A549 (cell line): ENCODE results near the gene RPL9. TPM values are rescaled to one million over a fixed set of nuclear protein-coding genes. Genes with fewer than 3 reads are reported as not detected.
A peak's percentile ranks its signal among the peaks of the same experiment; 100 is the strongest.

ENCODE experiments used
- BHLHE40 ChIP-seq: IDR thresholded peaks from 2 replicates; pipeline ENCODE4 v1.6.1; 2012; ENCODE audit warnings: low read depth, low read length, inconsistent platforms
- CBX8 ChIP-seq: fragments of 200-600 bp; sonication (generic); IDR thresholded peaks from 2 replicates; pipeline ENCODE4 v1.6.1; 2016
- CEBPB ChIP-seq, 2 experiments: fragments of >200 bp in 1 of 2; sonication (Bioruptor Twin) in 1 of 2; formaldehyde crosslinking in 1 of 2; IDR thresholded peaks; 2 replicates each; pipeline ENCODE4 v1.6.1; 2012 to 2016
- CHD2 ChIP-seq: fragments of 150-350 bp; IDR thresholded peaks from 2 replicates; pipeline ENCODE4 v1.6.1; 2014; ENCODE audit warnings: low read length; ENCODE audit not compliant: partially characterized antibody
- CHD4 ChIP-seq: fragments of 200-600 bp; sonication (generic); IDR thresholded peaks from 2 replicates; pipeline ENCODE4 v1.6.1; 2016; ENCODE audit warnings: antibody characterized with exemption, mild to moderate bottlenecking, borderline replicate concordance
- EHF ChIP-seq: fragments of 250-450 bp; sonication (Bioruptor Pico); IDR thresholded peaks from 2 replicates; pipeline ENCODE4 v1.5.0; 2020; ENCODE audit warnings: mild to moderate bottlenecking
- EHMT2 ChIP-seq: fragments of 200-600 bp; sonication (generic); IDR thresholded peaks from 2 replicates; pipeline ENCODE4 v1.6.1; 2016; ENCODE audit warnings: antibody characterized with exemption, low read depth, mild to moderate bottlenecking, moderate library complexity
- ESRRA ChIP-seq: fragments of 150-350 bp; IDR thresholded peaks from 2 replicates; pipeline ENCODE4 v1.6.1; 2014; ENCODE audit warnings: mild to moderate bottlenecking, low read length, borderline replicate concordance
- FOSB ChIP-seq: fragments of 250-450 bp; sonication (Bioruptor Pico); IDR thresholded peaks from 2 replicates; pipeline ENCODE4 v1.5.0; 2020; ENCODE audit warnings: mild to moderate bottlenecking, moderate library complexity
- FOSL2 ChIP-seq, 2 experiments: fragments of 450-650 bp in 1 of 2; fragments of >200 bp in 1 of 2; sonication (Bioruptor Twin) in 1 of 2; formaldehyde crosslinking; IDR thresholded peaks; 2 replicates each; pipeline versions ENCODE4 v1.5.0 to v1.6.1; 2016 to 2020; ENCODE audit warnings: mild to moderate bottlenecking in 1 of 2, moderate library complexity in 1 of 2
- FOXS1 ChIP-seq: fragments of 250-450 bp; sonication (Bioruptor Pico); IDR thresholded peaks from 2 replicates; pipeline ENCODE4 v1.5.0; 2020; ENCODE audit warnings: mild to moderate bottlenecking, moderate library complexity
- GATA3 ChIP-seq: IDR thresholded peaks from 2 replicates; pipeline ENCODE4 v1.6.1; 2012; ENCODE audit warnings: borderline replicate concordance
- HDAC2 ChIP-seq: fragments of 200-600 bp; sonication (generic); IDR thresholded peaks from 2 replicates; pipeline ENCODE4 v1.6.1; 2016
- HOXA7 ChIP-seq: fragments of 250-450 bp; sonication (Bioruptor Pico); IDR thresholded peaks from 2 replicates; pipeline ENCODE4 v1.5.0; 2020; ENCODE audit warnings: mild to moderate bottlenecking, moderate library complexity
- HOXB13 ChIP-seq: fragments of 250-450 bp; sonication (Bioruptor Pico); IDR thresholded peaks from 2 replicates; pipeline ENCODE4 v1.5.0; 2020; ENCODE audit warnings: low read depth, mild to moderate bottlenecking, moderate library complexity
- HOXB5 ChIP-seq: fragments of 250-450 bp; sonication (Bioruptor Pico); IDR thresholded peaks from 2 replicates; pipeline ENCODE4 v1.5.0; 2020; ENCODE audit warnings: mild to moderate bottlenecking, moderate library complexity
- JUN ChIP-seq, 2 experiments: fragments of >200 bp; sonication (Bioruptor Twin); formaldehyde crosslinking; IDR thresholded peaks; 2 replicates in 1 of 2; 3 replicates in 1 of 2; pipeline ENCODE4 v1.6.1; 2016 to 2017
- JUNB ChIP-seq: fragments of >200 bp; sonication (Bioruptor Twin); formaldehyde crosslinking; IDR thresholded peaks from 2 replicates; pipeline ENCODE4 v1.6.1; 2016
- KDM5A ChIP-seq: fragments of 200-600 bp; sonication (generic); IDR thresholded peaks from 2 replicates; pipeline ENCODE4 v1.6.1; 2016; ENCODE audit warnings: antibody characterized with exemption, mild to moderate bottlenecking
- MAFK ChIP-seq: fragments of 450-650 bp; IDR thresholded peaks from 2 replicates; pipeline ENCODE4 v1.6.1; 2014; ENCODE audit not compliant: partially characterized antibody
- MAZ ChIP-seq: fragments of 150-350 bp; IDR thresholded peaks from 2 replicates; pipeline ENCODE4 v1.6.1; 2014; ENCODE audit warnings: antibody characterized with exemption, low read depth, low read length, borderline replicate concordance
- MYC ChIP-seq: IDR thresholded peaks from 2 replicates; pipeline ENCODE4 v1.6.1; 2012; ENCODE audit warnings: mild to moderate bottlenecking, inconsistent platforms, low read length, improper control_type of control experiment, borderline replicate concordance
- NFE2L2 ChIP-seq: fragments of 150-350 bp; conservative IDR thresholded peaks from 2 replicates; pipeline ENCODE4 v1.6.1; 2014; ENCODE audit warnings: low read length
- NPAS2 ChIP-seq: fragments of 250-450 bp; sonication (Bioruptor Pico); IDR thresholded peaks from 2 replicates; pipeline ENCODE4 v1.8.0; 2022; ENCODE audit warnings: mild to moderate bottlenecking, moderate library complexity, borderline replicate concordance
- PHF8 ChIP-seq: fragments of 200-600 bp; sonication (generic); IDR thresholded peaks from 2 replicates; pipeline ENCODE4 v1.6.1; 2016; ENCODE audit warnings: low read depth, mild to moderate bottlenecking, antibody characterized with exemption, moderate library complexity, borderline replicate concordance
- POLR2A ChIP-seq: IDR thresholded peaks from 2 replicates; pipeline ENCODE4 v1.6.1; 2012; ENCODE audit warnings: mild to moderate bottlenecking, low read length
- POLR2AphosphoS2 ChIP-seq: conservative IDR thresholded peaks from 2 replicates; pipeline ENCODE4 v1.6.1; 2012; ENCODE audit warnings: low read length, improper control_type of control experiment, inconsistent platforms
- RAD21 ChIP-seq, 2 experiments: fragments of >200 bp in 1 of 2; sonication (Bioruptor Twin) in 1 of 2; formaldehyde crosslinking in 1 of 2; IDR thresholded peaks in 1 of 2; conservative IDR thresholded peaks in 1 of 2; 2 replicates in 1 of 2; 3 replicates in 1 of 2; pipeline ENCODE4 v1.6.1; 2012 to 2018; ENCODE audit warnings: inconsistent platforms in 1 of 2
- RARB ChIP-seq: fragments of 250-450 bp; sonication (Bioruptor Pico); IDR thresholded peaks from 2 replicates; pipeline ENCODE4 v1.8.0; 2021; ENCODE audit warnings: mild to moderate bottlenecking, moderate library complexity
- RCOR1 ChIP-seq: fragments of 150-350 bp; IDR thresholded peaks from 2 replicates; pipeline ENCODE4 v1.6.1; 2014; ENCODE audit warnings: antibody characterized with exemption, low read length, low read depth
- RNF2 ChIP-seq: fragments of 200-600 bp; sonication (generic); IDR thresholded peaks from 2 replicates; pipeline ENCODE4 v1.6.1; 2016; ENCODE audit warnings: low read depth, mild to moderate bottlenecking, antibody characterized with exemption, moderate library complexity, borderline replicate concordance
- SREBF2 ChIP-seq: fragments of 450-650 bp; IDR thresholded peaks from 2 replicates; pipeline ENCODE4 v1.6.1; 2014; ENCODE audit warnings: mild to moderate bottlenecking, moderate library complexity
- ZC3H11A ChIP-seq: fragments of 450-650 bp; IDR thresholded peaks from 2 replicates; pipeline ENCODE4 v1.6.1; 2014; ENCODE audit warnings: antibody characterized with exemption, mild to moderate bottlenecking
- ZSCAN20 ChIP-seq: fragments of 250-450 bp; sonication (Bioruptor Pico); IDR thresholded peaks from 2 replicates; pipeline ENCODE4 v1.8.0; 2022; ENCODE audit warnings: mild to moderate bottlenecking, moderate library complexity
- polyA plus RNA-seq, 4 experiments: library from polyadenylated mRNA; depleted of rRNA in 3 of 4; stranded (reverse); fragments of >200 nt; fragmentation: RNase III in 1 of 4; extraction: RNeasy Plus Mini Kit Qiagen cat#74134 plus additional on column Dnase treatment in 1 of 4; gene quantifications; 2 replicates in 3 of 4; 3 replicates in 1 of 4; pipeline ENCODE4 v1.2.3, GENCODE V29; 2011 to 2017
- TF ChIP-seq, protein P1 (sequence below): fragments of 150-350 bp; IDR thresholded peaks from 2 replicates; pipeline ENCODE4 v1.6.1; 2014; ENCODE audit warnings: low read depth, mild to moderate bottlenecking, low read length
- TF ChIP-seq, protein P2 (sequence below): IDR thresholded peaks from 2 replicates; pipeline ENCODE4 v1.6.1; 2012; ENCODE audit warnings: low read depth, borderline replicate concordance
- TF ChIP-seq, protein P3 (sequence below): fragments of 250-450 bp; sonication (Bioruptor Pico); IDR thresholded peaks from 2 replicates; pipeline ENCODE4 v1.5.0; 2020; ENCODE audit warnings: low read depth, mild to moderate bottlenecking, moderate library complexity
- TF ChIP-seq, protein P4 (sequence below): fragments of 450-650 bp; IDR thresholded peaks from 2 replicates; pipeline ENCODE4 v1.6.1; 2014; ENCODE audit warnings: antibody characterized with exemption
- TF ChIP-seq, protein P5 (sequence below): fragments of 250-450 bp; sonication (Bioruptor Pico); IDR thresholded peaks from 2 replicates; pipeline ENCODE4 v1.5.0; 2021; ENCODE audit warnings: mild to moderate bottlenecking, moderate library complexity, borderline replicate concordance
- TF ChIP-seq, protein P6 (sequence below): fragments of >200 bp; sonication (Bioruptor Twin); formaldehyde crosslinking; IDR thresholded peaks from 3 replicates; pipeline ENCODE4 v1.6.1; 2016

The RPL9 gene
- polyA plus RNA-seq, 2 of the 4 experiments (the other 2 are of a cell fraction), result 786 to 1,263 TPM

DNA sequence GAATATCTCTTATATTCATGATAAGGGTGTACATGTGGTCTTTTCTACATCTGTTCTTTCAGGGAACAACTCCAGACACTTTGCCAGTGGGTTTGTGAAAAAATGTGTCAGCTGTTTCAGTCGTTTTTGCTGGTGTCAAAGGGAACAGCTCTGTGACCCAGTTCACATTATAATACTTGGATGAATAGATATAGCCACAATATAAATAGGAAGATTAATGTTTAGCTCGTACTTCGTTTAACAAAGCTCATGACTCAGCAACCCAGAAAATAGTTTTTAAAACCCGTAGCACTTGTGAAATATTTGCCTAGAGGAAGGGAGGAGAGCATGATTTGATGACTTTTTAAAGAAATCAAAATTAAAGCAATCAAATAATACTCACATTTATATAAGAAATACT is 8.0 kb upstream of the RPL9 start (continued):
- TF ChIP-seq, protein P1, sequence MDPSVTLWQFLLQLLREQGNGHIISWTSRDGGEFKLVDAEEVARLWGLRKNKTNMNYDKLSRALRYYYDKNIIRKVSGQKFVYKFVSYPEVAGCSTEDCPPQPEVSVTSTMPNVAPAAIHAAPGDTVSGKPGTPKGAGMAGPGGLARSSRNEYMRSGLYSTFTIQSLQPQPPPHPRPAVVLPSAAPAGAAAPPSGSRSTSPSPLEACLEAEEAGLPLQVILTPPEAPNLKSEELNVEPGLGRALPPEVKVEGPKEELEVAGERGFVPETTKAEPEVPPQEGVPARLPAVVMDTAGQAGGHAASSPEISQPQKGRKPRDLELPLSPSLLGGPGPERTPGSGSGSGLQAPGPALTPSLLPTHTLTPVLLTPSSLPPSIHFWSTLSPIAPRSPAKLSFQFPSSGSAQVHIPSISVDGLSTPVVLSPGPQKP, result no peak
- TF ChIP-seq KDM5A (no peak), HOXA7 (CRISPR knock-in tag) (no peak), MAFK (peak; percentile 94), HDAC2 (no peak), ZSCAN20 (CRISPR knock-in tag) (no peak), HOXB13 (CRISPR knock-in tag) (no peak), EHF (CRISPR knock-in tag) (no peak), RARB (CRISPR knock-in tag) (no peak), BHLHE40 (no peak), RNF2 (no peak), NPAS2 (no peak), JUNB (0 out of 2 replicates have a peak, but pooled peaks have one; percentile 29), CBX8 (no peak), GATA3 (no peak), CHD2 (no peak), POLR2A (no peak), FOSB (CRISPR knock-in tag) (no peak), CHD4 (no peak), FOSL2 (IDR thresholded peaks at IDR 0.05) (no peak), FOSL2 (CRISPR knock-in tag; IDR thresholded peaks at IDR 0.05) (peak; percentile 62), MYC (no peak), JUN (IDR thresholded peaks at IDR 0.05) (peak; percentile 17 to 27; a peak in 1 of 5 replicates), NFE2L2 (0 out of 2 replicates have a peak, but pooled peaks have one; percentile 39), HOXB5 (CRISPR knock-in tag) (no peak), CEBPB (IDR thresholded peaks at IDR 0.05) (peak; percentile 30 to 86; a peak in 3 of 4 replicates), RCOR1 (no peak), MAZ (no peak), FOXS1 (CRISPR knock-in tag) (no peak), SREBF2 (no peak), ESRRA (no peak), PHF8 (no peak), POLR2AphosphoS2 (no peak), EHMT2 (no peak), ZC3H11A (no peak), RAD21 (conservative IDR thresholded peaks at IDR 0.05 in 1 of 2, IDR thresholded peaks at IDR 0.05 in 1 of 2) (no peak)
- TF ChIP-seq, protein P2, sequence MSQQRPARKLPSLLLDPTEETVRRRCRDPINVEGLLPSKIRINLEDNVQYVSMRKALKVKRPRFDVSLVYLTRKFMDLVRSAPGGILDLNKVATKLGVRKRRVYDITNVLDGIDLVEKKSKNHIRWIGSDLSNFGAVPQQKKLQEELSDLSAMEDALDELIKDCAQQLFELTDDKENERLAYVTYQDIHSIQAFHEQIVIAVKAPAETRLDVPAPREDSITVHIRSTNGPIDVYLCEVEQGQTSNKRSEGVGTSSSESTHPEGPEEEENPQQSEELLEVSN, result no peak
- TF ChIP-seq, protein P3, sequence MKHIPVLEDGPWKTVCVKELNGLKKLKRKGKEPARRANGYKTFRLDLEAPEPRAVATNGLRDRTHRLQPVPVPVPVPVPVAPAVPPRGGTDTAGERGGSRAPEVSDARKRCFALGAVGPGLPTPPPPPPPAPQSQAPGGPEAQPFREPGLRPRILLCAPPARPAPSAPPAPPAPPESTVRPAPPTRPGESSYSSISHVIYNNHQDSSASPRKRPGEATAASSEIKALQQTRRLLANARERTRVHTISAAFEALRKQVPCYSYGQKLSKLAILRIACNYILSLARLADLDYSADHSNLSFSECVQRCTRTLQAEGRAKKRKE (CRISPR knock-in tag), result no peak
- TF ChIP-seq, protein P4, sequence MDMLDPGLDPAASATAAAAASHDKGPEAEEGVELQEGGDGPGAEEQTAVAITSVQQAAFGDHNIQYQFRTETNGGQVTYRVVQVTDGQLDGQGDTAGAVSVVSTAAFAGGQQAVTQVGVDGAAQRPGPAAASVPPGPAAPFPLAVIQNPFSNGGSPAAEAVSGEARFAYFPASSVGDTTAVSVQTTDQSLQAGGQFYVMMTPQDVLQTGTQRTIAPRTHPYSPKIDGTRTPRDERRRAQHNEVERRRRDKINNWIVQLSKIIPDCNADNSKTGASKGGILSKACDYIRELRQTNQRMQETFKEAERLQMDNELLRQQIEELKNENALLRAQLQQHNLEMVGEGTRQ, result no peak
- TF ChIP-seq, protein P5, sequence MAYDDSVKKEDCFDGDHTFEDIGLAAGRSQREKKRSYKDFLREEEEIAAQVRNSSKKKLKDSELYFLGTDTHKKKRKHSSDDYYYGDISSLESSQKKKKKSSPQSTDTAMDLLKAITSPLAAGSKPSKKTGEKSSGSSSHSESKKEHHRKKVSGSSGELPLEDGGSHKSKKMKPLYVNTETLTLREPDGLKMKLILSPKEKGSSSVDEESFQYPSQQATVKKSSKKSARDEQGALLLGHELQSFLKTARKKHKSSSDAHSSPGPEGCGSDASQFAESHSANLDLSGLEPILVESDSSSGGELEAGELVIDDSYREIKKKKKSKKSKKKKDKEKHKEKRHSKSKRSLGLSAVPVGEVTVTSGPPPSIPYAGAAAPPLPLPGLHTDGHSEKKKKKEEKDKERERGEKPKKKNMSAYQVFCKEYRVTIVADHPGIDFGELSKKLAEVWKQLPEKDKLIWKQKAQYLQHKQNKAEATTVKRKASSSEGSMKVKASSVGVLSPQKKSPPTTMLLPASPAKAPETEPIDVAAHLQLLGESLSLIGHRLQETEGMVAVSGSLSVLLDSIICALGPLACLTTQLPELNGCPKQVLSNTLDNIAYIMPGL (CRISPR knock-in tag), result no peak
- TF ChIP-seq, protein P6, sequence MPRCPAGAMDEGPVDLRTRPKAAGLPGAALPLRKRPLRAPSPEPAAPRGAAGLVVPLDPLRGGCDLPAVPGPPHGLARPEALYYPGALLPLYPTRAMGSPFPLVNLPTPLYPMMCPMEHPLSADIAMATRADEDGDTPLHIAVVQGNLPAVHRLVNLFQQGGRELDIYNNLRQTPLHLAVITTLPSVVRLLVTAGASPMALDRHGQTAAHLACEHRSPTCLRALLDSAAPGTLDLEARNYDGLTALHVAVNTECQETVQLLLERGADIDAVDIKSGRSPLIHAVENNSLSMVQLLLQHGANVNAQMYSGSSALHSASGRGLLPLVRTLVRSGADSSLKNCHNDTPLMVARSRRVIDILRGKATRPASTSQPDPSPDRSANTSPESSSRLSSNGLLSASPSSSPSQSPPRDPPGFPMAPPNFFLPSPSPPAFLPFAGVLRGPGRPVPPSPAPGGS, result no peak
